Measurements from ENCODE around the gene DENND1B. TPM values are rescaled to one million over a fixed set of nuclear protein-coding genes. Genes with fewer than 3 reads are reported as not detected.

The DENND1B gene
- total and polyA plus RNA-seq, 2 donors (not counting 1 experiment from before 2014, with no cell fraction given), result 4.3 to 25.4 TPM

- WGBS (ENCODE audit: insufficient coverage), result no CpG with 5 or more reads among the region's 2 CpGs
- Histone ChIP-seq H3K27ac (ENCODE audit: low read length in 2 of 2) (no peak overlapping the region), H3K36me3 (replicated peaks in 1 of 2; ENCODE audit: control extremely low read depth in 1 of 2, control insufficient read depth in 1 of 2, extremely low read depth in 1 of 2, insufficient read depth in 2 of 2, low read length in 1 of 2) (no peaks in the 10 kb centered on the region), H3K9ac (ENCODE audit: low read length) (no peak overlapping the region), H3K27me3 (replicated peaks in 1 of 4; ENCODE audit: control extremely low read depth in 1 of 4, control insufficient read depth in 3 of 4, insufficient read depth in 4 of 4, low read length in 3 of 4) (no peaks in the 10 kb centered on the region), H3K9me3 (ENCODE audit: control extremely low read depth in 1 of 3, control insufficient read depth in 2 of 3, insufficient read depth in 1 of 3, low read length in 2 of 3) (no peaks in the 10 kb centered on the region), H3K4me2 (replicated peaks; ENCODE audit: low read depth, low read length, poor library complexity, severe bottlenecking) (no peak overlapping the region), H2AFZ (ENCODE audit: insufficient read depth, low read depth, low read length, poor library complexity, severe bottlenecking) (no peak overlapping the region), H3K79me2 (ENCODE audit: control insufficient read depth, insufficient read depth, low read length) (no peaks in the 10 kb centered on the region), H3K4me3 (ENCODE audit: control extremely low read depth in 1 of 5, extremely low read depth in 1 of 5, insufficient read depth in 1 of 5, low read depth in 2 of 5, low read length in 4 of 5) (no peak overlapping the region), H4K20me1 (ENCODE audit: control insufficient read depth, insufficient read depth, low read length, poor library complexity, severe bottlenecking) (no peaks in the 10 kb centered on the region), H3K4me1 (ENCODE audit: control insufficient read depth in 2 of 2, insufficient read depth in 2 of 2, low read length in 2 of 2) (no peaks in the 10 kb centered on the region)
- intact Hi-C loops (cut with micrococcal nuclease), result no loop called here
- ChIA-PET CTCF (no interaction called here), POLR2A (no interaction called here)
- Mint-ChIP-seq H3K27me3 (no peaks in the 10 kb centered on the region), H3K4me3 (no peak overlapping the region), H3K9me3 (ENCODE audit: insufficient read depth) (no peaks in the 10 kb centered on the region), H3K27ac (no peak overlapping the region), H3K4me1 (peaks cover 7% of the 10 kb centered on the region)
- TF ChIP-seq CTCF (IDR thresholded peaks at IDR 0.05) (no peak), EZH2 (IDR thresholded peaks at IDR 0.05; ENCODE audit: borderline replicate concordance, insufficient read depth, low read depth, low read length, poor library complexity, severe bottlenecking) (no peak)
- DNase-seq, result no peak
- no peak for ATAC-seq (ENCODE audit: low read depth)
Measured at GRCh38 chr1:197673292-197673691, 102.0 kb downstream of the DENND1B start.

- Histone ChIP-seq H3K9me3 (ENCODE audit: control extremely low read depth in 1 of 3, control insufficient read depth in 2 of 3, insufficient read depth in 1 of 3, low read length in 2 of 3) (no peaks in the 10 kb centered on the region), H3K4me2 (replicated peaks; ENCODE audit: low read depth, low read length, poor library complexity, severe bottlenecking) (no peak overlapping the region), H2AFZ (ENCODE audit: insufficient read depth, low read depth, low read length, poor library complexity, severe bottlenecking) (no peak overlapping the region), H3K4me1 (ENCODE audit: control insufficient read depth in 2 of 2, insufficient read depth in 2 of 2, low read length in 2 of 2) (no peaks in the 10 kb centered on the region), H3K9ac (ENCODE audit: low read length) (no peak overlapping the region), H3K36me3 (replicated peaks in 1 of 2; ENCODE audit: control extremely low read depth in 1 of 2, control insufficient read depth in 1 of 2, extremely low read depth in 1 of 2, insufficient read depth in 2 of 2, low read length in 1 of 2) (no peaks in the 10 kb centered on the region), H3K4me3 (ENCODE audit: control extremely low read depth in 1 of 5, extremely low read depth in 1 of 5, insufficient read depth in 1 of 5, low read depth in 2 of 5, low read length in 4 of 5) (no peak overlapping the region), H3K27ac (ENCODE audit: low read length in 2 of 2) (no peak overlapping the region), H4K20me1 (ENCODE audit: control insufficient read depth, insufficient read depth, low read length, poor library complexity, severe bottlenecking) (no peaks in the 10 kb centered on the region), H3K79me2 (ENCODE audit: control insufficient read depth, insufficient read depth, low read length) (no peaks in the 10 kb centered on the region), H3K27me3 (replicated peaks in 1 of 4; ENCODE audit: control extremely low read depth in 1 of 4, control insufficient read depth in 3 of 4, insufficient read depth in 4 of 4, low read length in 3 of 4) (no peaks in the 10 kb centered on the region)
- TF ChIP-seq EZH2 (IDR thresholded peaks at IDR 0.05; ENCODE audit: borderline replicate concordance, insufficient read depth, low read depth, low read length, poor library complexity, severe bottlenecking) (no peak), CTCF (IDR thresholded peaks at IDR 0.05) (no peak)
- Mint-ChIP-seq H3K9me3 (ENCODE audit: insufficient read depth) (no peaks in the 10 kb centered on the region), H3K27me3 (no peaks in the 10 kb centered on the region), H3K27ac (no peak overlapping the region), H3K4me3 (no peak overlapping the region), H3K4me1 (peaks cover 7% of the 10 kb centered on the region)
- ATAC-seq (ENCODE audit: low read depth), result no peak
- intact Hi-C loops (cut with micrococcal nuclease), result no loop called here
- WGBS (ENCODE audit: insufficient coverage), result no CpG with 5 or more reads among the region's 1 CpG
- CTCF ChIA-PET, result no interaction called here
- no peak for DNase-seq
- POLR2A ChIA-PET, result no interaction called here
Measured at GRCh38 chr1:197672347-197672746, 102.9 kb downstream of the DENND1B start.
